HUDEP-2 (cell line): ENCODE measurements around the gene CT45A9.
"Not testable (repeated sequence)": the region's sequence is repeated elsewhere in the genome, so short reads cannot be mapped to it uniquely, and the experiment has no call there.

ENCODE experiments used
- DNase-seq, 76 experiments: peaks; one replicate each; lab custom pipeline; 2025; ENCODE audit not compliant: unreplicated experiment in 76 of 76; lab: John Stamatoyannopoulos, UW

CT45A9 gene

DNA sequence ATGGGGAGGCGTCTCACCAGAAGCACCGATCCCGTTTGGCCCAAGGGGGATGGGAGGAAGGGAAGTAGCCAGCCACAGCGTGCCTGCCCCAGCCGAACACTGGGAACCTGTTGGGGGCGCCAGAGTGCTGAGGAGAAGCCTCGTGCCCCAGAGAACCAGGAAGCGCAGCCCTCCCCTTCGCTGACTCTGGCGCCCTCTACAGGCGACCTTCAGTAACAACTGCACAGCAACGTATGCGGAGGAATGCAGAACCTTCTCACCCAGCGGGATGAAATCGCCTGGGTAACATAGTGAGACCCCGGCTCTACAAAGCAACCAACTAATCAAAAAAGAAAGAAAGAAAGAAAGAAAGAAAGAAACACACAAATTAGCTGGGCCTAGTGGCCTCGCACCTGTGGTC lies at the start of gene CT45A9:
Gene CT45A9, minus strand, starts transcription at position 101 of the 400 bp plus-strand sequence. CDS start 3,751 bp downstream, outside the sequence.
- not testable (repeated sequence) for DNase-seq

DNA sequence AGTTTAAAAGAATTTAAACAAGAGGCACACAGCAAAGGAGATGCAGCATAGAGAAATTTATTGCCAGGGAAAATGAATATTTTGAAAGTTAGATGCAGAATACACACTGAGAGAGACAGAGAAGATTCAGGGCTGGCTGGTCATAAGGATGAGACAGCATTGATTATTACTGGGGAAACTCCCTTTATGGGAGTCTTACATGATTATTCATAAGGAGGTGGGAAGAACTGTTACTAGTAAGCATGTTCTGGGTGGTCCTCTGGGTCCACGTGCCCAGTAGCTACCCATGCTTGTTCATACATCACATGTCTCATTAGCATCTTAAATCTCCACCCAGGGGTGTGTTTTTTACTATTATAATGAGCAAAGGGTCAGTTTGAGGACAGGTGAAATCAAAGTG lies 48.9 kb upstream of the CT45A9 start:
- not testable (repeated sequence) for DNase-seq

DNA sequence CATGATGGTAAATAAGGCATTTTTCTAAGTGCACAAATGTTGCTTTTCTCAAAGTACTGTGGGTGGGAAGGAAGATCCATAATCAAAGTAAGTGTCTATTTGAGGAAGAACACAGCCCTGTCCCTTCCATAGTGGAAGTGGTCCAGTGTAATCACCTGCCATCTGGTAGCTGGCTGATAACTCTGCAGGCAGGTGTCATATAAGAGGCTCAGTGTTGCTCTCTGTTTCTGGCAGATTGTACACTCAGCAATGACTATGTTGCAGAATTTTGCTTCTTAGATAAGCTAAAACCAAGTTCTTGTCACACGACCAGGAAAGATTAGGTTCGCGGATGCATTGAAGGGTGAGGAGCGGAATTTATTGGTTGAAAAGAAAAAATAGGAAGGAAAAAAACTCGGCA lies 42.8 kb upstream of the CT45A9 start:
- no peak for DNase-seq

- no peak for DNase-seq
Measured at GRCh38 chrX:135910251-135910650, 38.6 kb upstream of the CT45A9 start.

DNA sequence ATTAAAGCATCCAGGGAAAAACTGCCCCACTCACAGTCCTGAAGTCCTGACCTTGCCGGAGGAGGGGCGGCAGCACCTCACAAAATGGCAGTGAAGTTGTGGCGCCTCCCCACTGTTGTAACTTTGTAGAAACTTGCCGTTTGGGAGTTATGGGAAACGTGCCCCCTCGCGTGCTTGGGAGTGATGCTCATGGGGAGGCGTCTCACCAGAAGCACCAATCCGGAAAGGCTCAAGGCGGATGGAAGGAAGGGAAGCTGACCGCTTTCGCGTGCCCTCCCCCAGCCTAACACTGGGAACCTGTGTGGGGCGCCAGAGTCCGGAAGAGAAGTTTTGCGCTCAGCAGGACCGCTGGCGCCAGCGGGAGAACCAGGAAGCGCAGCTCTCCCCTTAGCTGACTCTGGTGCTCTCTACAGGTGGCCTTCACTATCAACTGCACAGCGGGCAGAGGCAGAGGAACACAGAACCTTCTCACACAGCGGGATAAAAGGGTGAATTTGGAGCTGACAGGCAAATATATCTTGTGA lies 21.7 kb upstream of the CT45A9 start, which contains the start of the genes CT45A10 and SAGE1:
Gene CT45A10, minus strand, starts transcription at position 151 of the 524 bp plus-strand sequence. CDS start 8,100 bp downstream, outside the sequence.
Gene SAGE1, plus strand, starts transcription at position 423 of the 524 bp plus-strand sequence. CDS start 2,527 bp downstream, outside the sequence.
- no peak for DNase-seq

GRCh38 chrX:135892781-135893180 lies 21.2 kb upstream of the CT45A9 start:
- DNase-seq = no peak

GRCh38 chrX:135890087-135890585 lies 18.5 kb upstream of the CT45A9 start:
- DNase-seq = no peak

- DNase-seq = peak in 34 of 76 experiments; percentile 0 to 31 (median 6)
Measured at GRCh38 chrX:135888976-135889375, 17.4 kb upstream of the CT45A9 start.

GRCh38 chrX:135888230-135888629 lies 16.6 kb upstream of the CT45A9 start:
- DNase-seq = not testable (repeated sequence)

DNA sequence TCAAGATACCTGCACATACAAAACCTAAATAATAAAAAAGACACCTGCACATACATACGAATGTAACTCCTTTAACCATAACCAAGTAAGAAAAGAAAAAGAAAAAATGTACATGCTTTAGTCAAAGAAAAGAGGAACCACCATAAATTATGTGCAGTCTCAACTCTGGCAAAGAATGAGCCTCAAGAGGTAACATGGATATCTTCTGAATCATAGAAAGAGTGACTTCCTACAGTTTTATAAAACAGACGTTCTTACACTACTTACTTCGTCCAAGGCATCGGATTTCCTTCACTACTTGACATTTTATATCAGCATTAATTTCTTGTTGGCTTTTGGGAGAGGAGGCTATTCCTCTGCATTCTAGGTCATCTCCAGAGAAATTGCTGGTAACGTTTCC lies 11.1 kb upstream of the CT45A9 start:
- not testable (repeated sequence) for DNase-seq

DNA sequence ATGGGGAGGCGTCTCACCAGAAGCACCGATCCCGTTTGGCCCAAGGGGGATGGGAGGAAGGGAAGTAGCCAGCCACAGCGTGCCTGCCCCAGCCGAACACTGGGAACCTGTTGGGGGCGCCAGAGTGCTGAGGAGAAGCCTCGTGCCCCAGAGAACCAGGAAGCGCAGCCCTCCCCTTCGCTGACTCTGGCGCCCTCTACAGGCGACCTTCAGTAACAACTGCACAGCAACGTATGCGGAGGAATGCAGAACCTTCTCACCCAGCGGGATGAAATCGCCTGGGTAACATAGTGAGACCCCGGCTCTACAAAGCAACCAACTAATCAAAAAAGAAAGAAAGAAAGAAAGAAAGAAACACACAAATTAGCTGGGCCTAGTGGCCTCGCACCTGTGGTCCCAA lies 17.2 kb downstream of the CT45A9 start, which contains the start of gene CT45A8:
Gene CT45A8, minus strand, starts transcription at position 101 of the 400 bp plus-strand sequence. CDS start 3,755 bp downstream, outside the sequence.
- not testable (repeated sequence) for DNase-seq

DNA sequence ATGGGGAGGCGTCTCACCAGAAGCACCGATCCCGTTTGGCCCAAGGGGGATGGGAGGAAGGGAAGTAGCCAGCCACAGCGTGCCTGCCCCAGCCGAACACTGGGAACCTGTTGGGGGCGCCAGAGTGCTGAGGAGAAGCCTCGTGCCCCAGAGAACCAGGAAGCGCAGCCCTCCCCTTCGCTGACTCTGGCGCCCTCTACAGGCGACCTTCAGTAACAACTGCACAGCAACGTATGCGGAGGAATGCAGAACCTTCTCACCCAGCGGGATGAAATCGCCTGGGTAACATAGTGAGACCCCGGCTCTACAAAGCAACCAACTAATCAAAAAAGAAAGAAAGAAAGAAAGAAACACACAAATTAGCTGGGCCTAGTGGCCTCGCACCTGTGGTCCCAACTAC lies 34.4 kb downstream of the CT45A9 start, which contains the start of gene CT45A7:
Gene CT45A7, minus strand, starts transcription at position 101 of the 400 bp plus-strand sequence. CDS start 3,747 bp downstream, outside the sequence.
- not testable (repeated sequence) for DNase-seq

DNA sequence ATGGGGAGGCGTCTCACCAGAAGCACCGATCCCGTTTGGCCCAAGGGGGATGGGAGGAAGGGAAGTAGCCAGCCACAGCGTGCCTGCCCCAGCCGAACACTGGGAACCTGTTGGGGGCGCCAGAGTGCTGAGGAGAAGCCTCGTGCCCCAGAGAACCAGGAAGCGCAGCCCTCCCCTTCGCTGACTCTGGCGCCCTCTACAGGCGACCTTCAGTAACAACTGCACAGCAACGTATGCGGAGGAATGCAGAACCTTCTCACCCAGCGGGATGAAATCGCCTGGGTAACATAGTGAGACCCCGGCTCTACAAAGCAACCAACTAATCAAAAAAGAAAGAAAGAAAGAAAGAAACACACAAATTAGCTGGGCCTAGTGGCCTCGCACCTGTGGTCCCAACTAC lies 51.7 kb downstream of the CT45A9 start, which contains the start of gene CT45A2:
Gene CT45A2, minus strand, starts transcription at position 101 of the 400 bp plus-strand sequence. CDS start 3,747 bp downstream, outside the sequence.
- DNase-seq = not testable (repeated sequence)
